GM12892 (cell line): ENCODE data around the gene ZBTB38.

Experiments used
- DNase-seq: peaks from one replicate; pipeline ENCODE4 v3.0.0; 2011; ENCODE audit not compliant: insufficient read length
- FAIRE-seq: peaks from 2 replicates; lab custom pipeline; 2011; peaks lifted over from hg19 to GRCh38; lab: Jason Lieb, UNC
- POLR2A ChIP-seq: IDR thresholded peaks from 2 replicates; pipeline ENCODE4 v1.6.1; 2011; ENCODE audit warnings: low read depth, low read length, control low read depth
- POLR2AphosphoS5 ChIP-seq: IDR thresholded peaks from 2 replicates; pipeline ENCODE4 v1.6.1; 2011; ENCODE audit warnings: low read depth, low read length, control low read depth
- TAF1 ChIP-seq: IDR thresholded peaks from 2 replicates; pipeline ENCODE4 v1.6.1; 2011; ENCODE audit warnings: low read depth, mild to moderate bottlenecking, control low read depth, low read length, borderline replicate concordance

ZBTB38 gene

GRCh38 chr3:141343865-141344271 is 24.4 kb upstream of the ZBTB38 start:
- TF ChIP-seq POLR2A (no peak), TAF1 (no peak), POLR2AphosphoS5 (no peak)
- DNase-seq = no peak
- FAIRE-seq = no peak

- TF ChIP-seq TAF1 (no peak), POLR2A (no peak), POLR2AphosphoS5 (no peak)
- no peak for FAIRE-seq
- no peak for DNase-seq
Measured at GRCh38 chr3:141345528-141345927, 22.8 kb upstream of the ZBTB38 start.

GRCh38 chr3:141346007-141346406 is 22.3 kb upstream of the ZBTB38 start:
- TF ChIP-seq POLR2AphosphoS5 = no peak
- no peak for TF ChIP-seq TAF1
- TF ChIP-seq POLR2A = no peak
- DNase-seq (no peak), FAIRE-seq (no peak)

GRCh38 chr3:141346418-141346817 is 21.9 kb upstream of the ZBTB38 start:
- TF ChIP-seq POLR2A = no peak
- DNase-seq (no peak), FAIRE-seq (no peak)

- TF ChIP-seq POLR2A = no peak
- no peak for TF ChIP-seq POLR2AphosphoS5
- DNase-seq (no peak), FAIRE-seq (peak; percentile 53)
Measured at GRCh38 chr3:141346839-141347238, 21.5 kb upstream of the ZBTB38 start.

- TF ChIP-seq TAF1 = no peak
- no peak for TF ChIP-seq POLR2A
- no peak for TF ChIP-seq POLR2AphosphoS5
- FAIRE-seq (no peak), DNase-seq (no peak)
Measured at GRCh38 chr3:141348837-141349236, 19.5 kb upstream of the ZBTB38 start.

- TF ChIP-seq POLR2AphosphoS5 (no peak), TAF1 (no peak), POLR2A (no peak)
- no peak for DNase-seq
- FAIRE-seq = no peak
Measured at GRCh38 chr3:141349711-141350110, 18.6 kb upstream of the ZBTB38 start.

GRCh38 chr3:141350666-141351065 is 17.6 kb upstream of the ZBTB38 start:
- FAIRE-seq (no peak), DNase-seq (no peak)
- TF ChIP-seq POLR2A (no peak), TAF1 (no peak), POLR2AphosphoS5 (no peak)

- no peak for TF ChIP-seq TAF1
- TF ChIP-seq POLR2AphosphoS5 = no peak
- TF ChIP-seq POLR2A = no peak
- no peak for DNase-seq
- FAIRE-seq = no peak
Measured at GRCh38 chr3:141352262-141352984, 15.9 kb upstream of the ZBTB38 start.

GRCh38 chr3:141353652-141354495 is 14.4 kb upstream of the ZBTB38 start:
- DNase-seq (no peak), FAIRE-seq (no peak)
- TF ChIP-seq POLR2A = no peak
- TF ChIP-seq TAF1 = no peak
- TF ChIP-seq POLR2AphosphoS5 = no peak

GRCh38 chr3:141354517-141354916 is 13.8 kb upstream of the ZBTB38 start:
- TF ChIP-seq TAF1 (no peak), POLR2AphosphoS5 (no peak), POLR2A (no peak)

GRCh38 chr3:141355242-141355641 is 13.1 kb upstream of the ZBTB38 start:
- FAIRE-seq = no peak
- TF ChIP-seq POLR2A (no peak), POLR2AphosphoS5 (no peak), TAF1 (no peak)

More at GRCh38 chr3:141354517-141354916, 13.8 kb upstream of the ZBTB38 start:
- FAIRE-seq (no peak), DNase-seq (no peak)

More at GRCh38 chr3:141355242-141355641, 13.1 kb upstream of the ZBTB38 start:
- no peak for DNase-seq
